Liver (tissue), 9 donors: ENCODE results near the gene AP3S1. TPM values are rescaled to one million over a fixed set of nuclear protein-coding genes. Genes with fewer than 3 reads are reported as not detected.
A peak's percentile ranks its signal among the peaks of the same experiment; 100 is the strongest.
"Not testable (repeated sequence)": the region's sequence is repeated elsewhere in the genome, so short reads cannot be mapped to it uniquely, and the experiment has no call there.

ENCODE experiments used
- DNase-seq: peaks from one replicate; pipeline ENCODE4 v3.0.0-alpha.2; 2017; ENCODE audit warnings: low spot score
- H3K27ac ChIP-seq, 2 donors: one replicate each; pipeline ENCODE4 v1.7.0; 2013; ENCODE audit warnings: inconsistent platforms in 2 of 2, low read length in 2 of 2, control low read depth in 1 of 2, low read depth in 1 of 2, mild to moderate bottlenecking in 1 of 2
- H3K27me3 ChIP-seq, 4 donors: one replicate each; pipeline versions ENCODE4 v1.6.1 to v1.7.0; 2013; ENCODE audit warnings: low read length in 3 of 4, inconsistent platforms in 1 of 4, mild to moderate bottlenecking in 1 of 4, moderate library complexity in 1 of 4; ENCODE audit not compliant: control insufficient read depth in 4 of 4, insufficient read depth in 4 of 4
- H3K36me3 ChIP-seq, 4 donors: one replicate each; pipeline versions ENCODE4 v1.6.1 to v1.7.0; 2013; ENCODE audit warnings: low read length in 3 of 4, mild to moderate bottlenecking in 3 of 4, low read depth in 1 of 4, moderate library complexity in 1 of 4; ENCODE audit not compliant: control insufficient read depth in 4 of 4, insufficient read depth in 3 of 4
- H3K4me1 ChIP-seq, 4 donors: one replicate each; pipeline versions ENCODE4 v1.6.1 to v1.7.0; 2013; ENCODE audit warnings: low read length in 3 of 4, mild to moderate bottlenecking in 3 of 4, moderate library complexity in 1 of 4; ENCODE audit not compliant: control insufficient read depth in 4 of 4, insufficient read depth in 4 of 4
- H3K4me3 ChIP-seq, 3 donors: one replicate each; pipeline versions ENCODE4 v1.6.1 to v1.7.0; 2013; ENCODE audit warnings: low read length in 3 of 3, control low read depth in 1 of 3, low read depth in 1 of 3, mild to moderate bottlenecking in 1 of 3
- H3K9ac ChIP-seq, 2 donors: one replicate each; pipeline ENCODE4 v1.7.0; 2013; ENCODE audit warnings: low read length in 2 of 2, mild to moderate bottlenecking in 2 of 2, moderate library complexity in 2 of 2, control low read depth in 1 of 2, low read depth in 1 of 2
- H3K9me3 ChIP-seq, 4 donors: one replicate each; pipeline versions ENCODE4 v1.6.1 to v1.7.0; 2013; ENCODE audit warnings: low read length in 3 of 4; ENCODE audit not compliant: control insufficient read depth in 4 of 4
- EGR1 ChIP-seq, 2 donors: IDR thresholded peaks; 2 replicates each; pipeline ENCODE4 v1.6.1; 2016 to 2018; ENCODE audit warnings: antibody characterized with exemption in 2 of 2, low read depth in 2 of 2
- FOXA1 ChIP-seq: IDR thresholded peaks from 2 replicates; pipeline ENCODE4 v1.6.1; 2016; ENCODE audit warnings: antibody characterized with exemption
- FOXA2 ChIP-seq: IDR thresholded peaks from 2 replicates; pipeline ENCODE4 v1.6.1; 2016; ENCODE audit warnings: antibody characterized with exemption
- GABPA ChIP-seq, 2 donors: IDR thresholded peaks in 1 of 2; conservative IDR thresholded peaks in 1 of 2; 2 replicates each; pipeline ENCODE4 v1.6.1; 2016; ENCODE audit warnings: antibody characterized with exemption in 2 of 2, mild to moderate bottlenecking in 1 of 2, moderate library complexity in 1 of 2
- HNF4G ChIP-seq: IDR thresholded peaks from 2 replicates; pipeline ENCODE4 v1.6.1; 2016; ENCODE audit warnings: antibody characterized with exemption
- JUND ChIP-seq, 2 donors: IDR thresholded peaks; 2 replicates each; pipeline ENCODE4 v1.6.1; 2016; ENCODE audit warnings: antibody characterized with exemption in 2 of 2
- NR2F2 ChIP-seq: IDR thresholded peaks from 2 replicates; pipeline ENCODE4 v1.6.1; 2016; ENCODE audit warnings: antibody characterized with exemption
- RAD21 ChIP-seq, 2 donors: IDR thresholded peaks; 2 replicates each; pipeline ENCODE4 v1.6.1; 2016; ENCODE audit warnings: antibody characterized with exemption in 2 of 2, mild to moderate bottlenecking in 2 of 2
- SP1 ChIP-seq: IDR thresholded peaks from 2 replicates; pipeline ENCODE4 v1.6.1; 2018; ENCODE audit warnings: antibody characterized with exemption, mild to moderate bottlenecking
- TAF1 ChIP-seq: conservative IDR thresholded peaks from 2 replicates; pipeline ENCODE4 v1.6.1; 2016; ENCODE audit warnings: antibody characterized with exemption, mild to moderate bottlenecking
- YY1 ChIP-seq: IDR thresholded peaks from 2 replicates; pipeline ENCODE4 v1.6.1; 2016; ENCODE audit warnings: antibody characterized with exemption, mild to moderate bottlenecking
- WGBS: extraction: QIAGEN DNeasy Blood & Tissue Kit; methylation state at CpG from one replicate; pipeline ENCODE4 v1.1.7; 2013; 5-methylcytosine and 5-hydroxymethylcytosine counted together
- polyA plus RNA-seq, 2 donors: library from polyadenylated mRNA; stranded (reverse) in 1 of 2; unstranded in 1 of 2; fragments of 200-250 nt in 1 of 2; fragments of >200 nt in 1 of 2; fragmentation: Nextera tagmentation in 1 of 2; extraction: Ambion mirVana in 1 of 2; gene quantifications; one replicate each; pipeline versions ENCODE4 v1.2.1 to v1.2.3, GENCODE V29; 2013 to 2015
- total RNA-seq, 2 donors: library from RNA; depleted of rRNA; stranded (reverse); fragments of >200 nt; gene quantifications; one replicate each; pipeline ENCODE4 v1.2.3, GENCODE V29; 2014
- TF ChIP-seq, protein P1 (sequence below): fragments of 150-350 bp; IDR thresholded peaks from 2 replicates; pipeline ENCODE4 v1.5.1; 2017; ENCODE audit warnings: improper control_type of control experiment, low read depth, low read length; ENCODE audit not compliant: missing input control
- TF ChIP-seq, protein P2 (sequence below): IDR thresholded peaks from 2 replicates; pipeline ENCODE4 v1.6.1; 2016; ENCODE audit warnings: antibody characterized with exemption
- TF ChIP-seq, protein P3 (sequence below): IDR thresholded peaks from 2 replicates; pipeline ENCODE4 v1.6.1; 2016; ENCODE audit warnings: antibody characterized with exemption
- TF ChIP-seq, protein P4 (sequence below): IDR thresholded peaks from 2 replicates; pipeline ENCODE4 v1.6.1; 2016; ENCODE audit warnings: antibody characterized with exemption
- donor health status: healthy.
- donor health status: healthy.
- donor health status: healthy.
- donor health status: healthy.
- donor health status: healthy.

Gene AP3S1
- total and polyA plus RNA-seq, 4 donors = 32.7 to 52.7 (median 40.9) TPM

DNA sequence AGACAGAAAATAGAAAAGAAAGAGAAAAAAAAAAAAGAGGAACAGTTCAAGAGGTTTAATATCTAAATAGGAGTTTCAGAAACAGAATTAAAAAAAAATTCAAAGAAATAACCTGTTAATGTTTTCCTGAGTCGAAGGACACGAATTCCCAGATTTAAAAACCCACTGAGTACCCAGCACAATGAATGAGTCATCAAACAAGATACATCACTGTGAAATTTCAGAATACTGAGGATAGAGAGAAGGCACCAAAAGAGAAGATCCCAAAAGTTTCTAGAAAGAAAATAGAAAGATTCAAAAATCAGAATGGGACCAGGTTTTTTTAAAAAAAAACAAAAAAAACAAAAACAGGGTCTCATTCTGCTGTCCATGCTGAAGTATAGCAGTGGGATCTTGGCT, 34.1 kb upstream of the AP3S1 start (continued):
- TF ChIP-seq, protein P1, sequence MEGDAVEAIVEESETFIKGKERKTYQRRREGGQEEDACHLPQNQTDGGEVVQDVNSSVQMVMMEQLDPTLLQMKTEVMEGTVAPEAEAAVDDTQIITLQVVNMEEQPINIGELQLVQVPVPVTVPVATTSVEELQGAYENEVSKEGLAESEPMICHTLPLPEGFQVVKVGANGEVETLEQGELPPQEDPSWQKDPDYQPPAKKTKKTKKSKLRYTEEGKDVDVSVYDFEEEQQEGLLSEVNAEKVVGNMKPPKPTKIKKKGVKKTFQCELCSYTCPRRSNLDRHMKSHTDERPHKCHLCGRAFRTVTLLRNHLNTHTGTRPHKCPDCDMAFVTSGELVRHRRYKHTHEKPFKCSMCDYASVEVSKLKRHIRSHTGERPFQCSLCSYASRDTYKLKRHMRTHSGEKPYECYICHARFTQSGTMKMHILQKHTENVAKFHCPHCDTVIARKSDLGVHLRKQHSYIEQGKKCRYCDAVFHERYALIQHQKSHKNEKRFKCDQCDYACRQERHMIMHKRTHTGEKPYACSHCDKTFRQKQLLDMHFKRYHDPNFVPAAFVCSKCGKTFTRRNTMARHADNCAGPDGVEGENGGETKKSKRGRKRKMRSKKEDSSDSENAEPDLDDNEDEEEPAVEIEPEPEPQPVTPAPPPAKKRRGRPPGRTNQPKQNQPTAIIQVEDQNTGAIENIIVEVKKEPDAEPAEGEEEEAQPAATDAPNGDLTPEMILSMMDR = no peak

DNA sequence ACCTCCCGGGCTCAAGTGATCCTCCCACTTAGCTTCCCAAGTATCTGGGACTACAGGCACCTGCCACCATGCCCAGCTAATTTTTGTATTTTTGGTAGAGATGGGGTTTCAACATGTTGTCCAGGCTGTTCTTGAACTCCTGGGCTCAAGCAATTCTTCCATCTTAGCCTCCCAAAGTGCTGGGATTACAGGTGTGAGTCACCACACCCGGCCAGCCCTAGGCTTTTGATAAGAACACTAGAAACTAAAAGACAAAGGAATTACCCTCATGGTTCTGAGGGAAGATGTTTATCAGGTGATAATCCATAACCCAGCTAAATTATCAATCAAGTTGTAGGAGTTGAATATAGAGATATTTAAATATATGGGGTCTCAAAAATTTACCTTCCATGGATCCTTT, 33.7 kb upstream of the AP3S1 start:
- peaks cover 3 to 66% (median 24%) of the 10 kb centered on the region in 4 donors for H3K4me1 ChIP-seq
- not testable (repeated sequence) for DNase-seq, H3K4me3 ChIP-seq, H3K9me3 ChIP-seq, H3K27me3 ChIP-seq, H3K9ac ChIP-seq, H3K27ac ChIP-seq
- WGBS = 90% methylated on average over 2 of the region's 2 CpGs
- H3K36me3 ChIP-seq = peaks cover 5 to 74% (median 31%) of the 10 kb centered on the region in 4 donors

DNA sequence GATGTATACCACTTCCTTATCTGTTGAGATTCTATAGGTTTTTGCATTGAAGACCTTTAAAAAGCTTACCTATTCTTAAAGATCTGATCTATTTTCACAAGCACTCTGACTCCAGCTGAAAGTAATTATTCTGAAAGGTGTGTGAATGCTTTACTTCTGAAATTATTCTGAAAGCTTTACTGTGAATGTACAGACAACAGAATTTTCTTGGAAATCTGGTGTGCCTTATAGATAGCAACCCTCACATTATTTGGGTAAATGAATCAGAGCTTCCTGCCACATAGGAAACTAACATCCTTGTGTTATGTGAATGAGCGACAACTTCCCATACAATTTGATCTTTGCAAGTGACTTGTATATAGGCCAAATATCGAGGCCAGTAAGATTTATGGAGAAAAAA, 31.8 kb upstream of the AP3S1 start:
- no peaks in the 10 kb centered on the region for H3K27me3 ChIP-seq
- no peak overlapping the region for H3K4me3 ChIP-seq
- no peak overlapping the region for H3K9ac ChIP-seq
- peaks cover 2 to 64% (median 24%) of the 10 kb centered on the region in 4 donors for H3K4me1 ChIP-seq
- H3K27ac ChIP-seq = no peak overlapping the region
- H3K9me3 ChIP-seq = no peaks in the 10 kb centered on the region
- no peak for DNase-seq
- TF ChIP-seq, protein P2, sequence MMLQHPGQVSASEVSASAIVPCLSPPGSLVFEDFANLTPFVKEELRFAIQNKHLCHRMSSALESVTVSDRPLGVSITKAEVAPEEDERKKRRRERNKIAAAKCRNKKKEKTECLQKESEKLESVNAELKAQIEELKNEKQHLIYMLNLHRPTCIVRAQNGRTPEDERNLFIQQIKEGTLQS = no peak
- TF ChIP-seq RAD21 (IDR thresholded peaks at IDR 0.05) (no peak), FOXA1 (no peak)
- TF ChIP-seq, protein P3, sequence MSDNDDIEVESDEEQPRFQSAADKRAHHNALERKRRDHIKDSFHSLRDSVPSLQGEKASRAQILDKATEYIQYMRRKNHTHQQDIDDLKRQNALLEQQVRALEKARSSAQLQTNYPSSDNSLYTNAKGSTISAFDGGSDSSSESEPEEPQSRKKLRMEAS = no peak
- WGBS = 74% methylated on average over 2 of the region's 2 CpGs
- peaks cover 6 to 60% (median 27%) of the 10 kb centered on the region in 4 donors for H3K36me3 ChIP-seq

DNA sequence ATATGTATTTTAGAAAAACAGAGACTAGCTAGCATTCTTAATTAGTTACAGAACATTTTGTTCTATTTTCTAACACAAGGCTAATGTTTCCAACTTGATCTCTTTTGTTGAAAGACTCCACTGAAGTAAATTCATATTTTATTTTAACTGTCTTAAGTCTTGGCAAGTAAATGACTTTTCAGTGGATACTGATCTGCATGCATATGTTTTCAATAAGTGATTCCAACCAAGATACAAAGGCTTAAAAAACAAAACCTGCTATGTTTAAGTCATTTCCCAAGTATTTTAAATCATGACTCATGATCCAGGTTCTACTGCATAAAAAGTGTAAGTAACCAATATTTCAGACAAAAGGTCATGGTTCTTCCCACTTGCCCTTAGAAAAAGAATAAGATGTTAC, 31.0 kb upstream of the AP3S1 start:
- peak overlapping the region in 1 of 2 donors; percentile 42 for H3K27ac ChIP-seq
- no peaks in the 10 kb centered on the region for H3K27me3 ChIP-seq
- peaks cover 2 to 61% (median 24%) of the 10 kb centered on the region in 4 donors for H3K4me1 ChIP-seq
- peaks cover 3 to 52% (median 20%) of the 10 kb centered on the region in 4 donors for H3K36me3 ChIP-seq
- no peak overlapping the region for H3K9ac ChIP-seq
- H3K9me3 ChIP-seq = no peaks in the 10 kb centered on the region
- no peak for TF ChIP-seq FOXA2
- TF ChIP-seq JUND (IDR thresholded peaks at IDR 0.05) = no peak
- TF ChIP-seq NR2F2 = no peak
- TF ChIP-seq, protein P1 = no peak
- TF ChIP-seq, protein P4, sequence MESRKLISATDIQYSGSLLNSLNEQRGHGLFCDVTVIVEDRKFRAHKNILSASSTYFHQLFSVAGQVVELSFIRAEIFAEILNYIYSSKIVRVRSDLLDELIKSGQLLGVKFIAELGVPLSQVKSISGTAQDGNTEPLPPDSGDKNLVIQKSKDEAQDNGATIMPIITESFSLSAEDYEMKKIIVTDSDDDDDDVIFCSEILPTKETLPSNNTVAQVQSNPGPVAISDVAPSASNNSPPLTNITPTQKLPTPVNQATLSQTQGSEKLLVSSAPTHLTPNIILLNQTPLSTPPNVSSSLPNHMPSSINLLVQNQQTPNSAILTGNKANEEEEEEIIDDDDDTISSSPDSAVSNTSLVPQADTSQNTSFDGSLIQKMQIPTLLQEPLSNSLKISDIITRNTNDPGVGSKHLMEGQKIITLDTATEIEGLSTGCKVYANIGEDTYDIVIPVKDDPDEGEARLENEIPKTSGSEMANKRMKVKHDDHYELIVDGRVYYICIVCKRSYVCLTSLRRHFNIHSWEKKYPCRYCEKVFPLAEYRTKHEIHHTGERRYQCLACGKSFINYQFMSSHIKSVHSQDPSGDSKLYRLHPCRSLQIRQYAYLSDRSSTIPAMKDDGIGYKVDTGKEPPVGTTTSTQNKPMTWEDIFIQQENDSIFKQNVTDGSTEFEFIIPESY = no peak
- no peak for TF ChIP-seq EGR1 (IDR thresholded peaks at IDR 0.05; ENCODE audit: low read depth in 2 of 2)
- TF ChIP-seq HNF4G = no peak
- TF ChIP-seq, protein P2 = no peak
- TF ChIP-seq RAD21 (IDR thresholded peaks at IDR 0.05) = no peak
- TF ChIP-seq SP1 = no peak
- no peak for TF ChIP-seq YY1
- no peak for TF ChIP-seq FOXA1
- TF ChIP-seq GABPA (IDR thresholded peaks at IDR 0.05 in 1 of 2, conservative IDR thresholded peaks at IDR 0.05 in 1 of 2) = no peak
- TF ChIP-seq TAF1 = no peak
- H3K4me3 ChIP-seq = no peak overlapping the region
- DNase-seq = no peak
